IPS DF 4.7 (cell line): Measurements from ENCODE around the gene CCDC116.

Source experiments
- DNase-seq: peaks from one replicate; pipeline ENCODE4 v3.0.0-alpha.2; 2013; ENCODE audit warnings: low spot score; ENCODE audit errors: extremely low read depth

CCDC116 gene

GRCh38 chr22:21679383-21679782, 46.8 kb downstream of the CCDC116 start:
- DNase-seq: no peak

- DNase-seq: no peak
Measured at GRCh38 chr22:21680830-21681565, 48.4 kb downstream of the CCDC116 start.

- DNase-seq: no peak
Measured at GRCh38 chr22:21681566-21682370, 49.2 kb downstream of the CCDC116 start.

GRCh38 chr22:21682385-21683175, 50.0 kb downstream of the CCDC116 start:
- no peak for DNase-seq

GRCh38 chr22:21683401-21683811, 50.8 kb downstream of the CCDC116 start:
- DNase-seq: no peak

- no peak for DNase-seq
Measured at GRCh38 chr22:21684492-21685163, 52.1 kb downstream of the CCDC116 start.

- no peak for DNase-seq
Measured at GRCh38 chr22:21685164-21685513, 52.6 kb downstream of the CCDC116 start.

GRCh38 chr22:21686193-21686608, 53.6 kb downstream of the CCDC116 start:
- DNase-seq: no peak
